Measurements from ENCODE around the gene FDX1. TPM values are rescaled to one million over a fixed set of nuclear protein-coding genes. Genes with fewer than 3 reads are reported as not detected.

FDX1 gene
- total RNA-seq, 6 experiments from 2014 or later: 7.3 to 10.3 (median 9.5) TPM

DNA sequence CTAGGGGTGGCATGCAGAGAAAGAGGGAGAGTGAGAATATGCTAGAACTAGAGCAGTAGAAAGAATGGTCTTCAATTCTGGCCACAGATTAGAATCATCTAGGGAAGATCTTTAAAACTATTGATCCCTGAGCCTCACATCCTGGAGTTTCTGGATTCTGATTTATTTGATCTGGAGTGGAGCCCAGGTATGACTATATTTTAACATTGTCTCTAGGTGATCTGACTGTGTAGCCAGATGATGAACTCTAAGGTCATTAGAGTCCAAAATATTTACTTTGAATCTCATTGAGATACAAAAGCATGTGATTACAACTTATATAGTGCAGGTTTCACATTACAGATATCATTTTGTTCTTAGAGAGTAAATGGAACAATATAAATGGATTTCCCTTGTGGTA lies 79.7 kb downstream of the FDX1 start:
- no peak overlapping the region for H3K27ac Mint-ChIP-seq
- no peaks in the 10 kb centered on the region for H3K9me3 Mint-ChIP-seq

DNA sequence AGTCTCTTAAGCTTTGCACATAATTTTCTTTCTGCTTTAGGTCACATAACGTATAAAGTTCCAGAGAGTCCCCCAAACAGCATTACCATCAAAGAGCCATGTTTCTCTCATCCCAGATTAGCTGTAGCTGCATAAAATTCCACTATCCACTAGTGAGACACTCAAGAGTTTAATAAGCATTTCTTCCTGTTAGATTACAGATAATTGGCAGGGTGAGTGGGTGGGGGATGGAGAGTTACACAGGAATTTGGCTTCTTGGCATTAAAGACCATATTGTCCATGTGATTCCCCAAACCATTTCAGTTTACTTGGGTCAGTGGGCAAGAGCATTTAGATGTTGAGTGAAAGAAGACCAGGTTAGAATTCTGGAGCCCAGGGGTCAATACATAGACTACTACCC lies 82.3 kb downstream of the FDX1 start:
- no peak for DNase-seq
- Mint-ChIP-seq H3K27me3 (ENCODE audit: insufficient read depth) (no peaks in the 10 kb centered on the region; the same call in none of the 2 replicates), H3K9me3 (no peaks in the 10 kb centered on the region), H3K4me1 (ENCODE audit: low read depth) (peaks cover 5% of the 10 kb centered on the region; the same call in 1 of the 2 replicates), H3K36me3 (ENCODE audit: low read depth) (no peaks in the 10 kb centered on the region), H3K4me3 (no peak overlapping the region), H3K27ac (no peak overlapping the region)
- TF ChIP-seq, protein P1, sequence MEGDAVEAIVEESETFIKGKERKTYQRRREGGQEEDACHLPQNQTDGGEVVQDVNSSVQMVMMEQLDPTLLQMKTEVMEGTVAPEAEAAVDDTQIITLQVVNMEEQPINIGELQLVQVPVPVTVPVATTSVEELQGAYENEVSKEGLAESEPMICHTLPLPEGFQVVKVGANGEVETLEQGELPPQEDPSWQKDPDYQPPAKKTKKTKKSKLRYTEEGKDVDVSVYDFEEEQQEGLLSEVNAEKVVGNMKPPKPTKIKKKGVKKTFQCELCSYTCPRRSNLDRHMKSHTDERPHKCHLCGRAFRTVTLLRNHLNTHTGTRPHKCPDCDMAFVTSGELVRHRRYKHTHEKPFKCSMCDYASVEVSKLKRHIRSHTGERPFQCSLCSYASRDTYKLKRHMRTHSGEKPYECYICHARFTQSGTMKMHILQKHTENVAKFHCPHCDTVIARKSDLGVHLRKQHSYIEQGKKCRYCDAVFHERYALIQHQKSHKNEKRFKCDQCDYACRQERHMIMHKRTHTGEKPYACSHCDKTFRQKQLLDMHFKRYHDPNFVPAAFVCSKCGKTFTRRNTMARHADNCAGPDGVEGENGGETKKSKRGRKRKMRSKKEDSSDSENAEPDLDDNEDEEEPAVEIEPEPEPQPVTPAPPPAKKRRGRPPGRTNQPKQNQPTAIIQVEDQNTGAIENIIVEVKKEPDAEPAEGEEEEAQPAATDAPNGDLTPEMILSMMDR (IDR thresholded peaks at IDR 0.05): no peak

More for the DNA sequence above, 79.7 kb downstream of the FDX1 start:
- TF ChIP-seq, protein P1 (IDR thresholded peaks at IDR 0.05): no peak
- Mint-ChIP-seq H3K36me3 (ENCODE audit: low read depth) (no peaks in the 10 kb centered on the region), H3K4me3 (no peak overlapping the region), H3K27me3 (ENCODE audit: insufficient read depth) (no peaks in the 10 kb centered on the region; the same call in none of the 2 replicates), H3K4me1 (ENCODE audit: low read depth) (peaks cover 5% of the 10 kb centered on the region; the same call in 1 of the 2 replicates)
- DNase-seq: no peak

DNA sequence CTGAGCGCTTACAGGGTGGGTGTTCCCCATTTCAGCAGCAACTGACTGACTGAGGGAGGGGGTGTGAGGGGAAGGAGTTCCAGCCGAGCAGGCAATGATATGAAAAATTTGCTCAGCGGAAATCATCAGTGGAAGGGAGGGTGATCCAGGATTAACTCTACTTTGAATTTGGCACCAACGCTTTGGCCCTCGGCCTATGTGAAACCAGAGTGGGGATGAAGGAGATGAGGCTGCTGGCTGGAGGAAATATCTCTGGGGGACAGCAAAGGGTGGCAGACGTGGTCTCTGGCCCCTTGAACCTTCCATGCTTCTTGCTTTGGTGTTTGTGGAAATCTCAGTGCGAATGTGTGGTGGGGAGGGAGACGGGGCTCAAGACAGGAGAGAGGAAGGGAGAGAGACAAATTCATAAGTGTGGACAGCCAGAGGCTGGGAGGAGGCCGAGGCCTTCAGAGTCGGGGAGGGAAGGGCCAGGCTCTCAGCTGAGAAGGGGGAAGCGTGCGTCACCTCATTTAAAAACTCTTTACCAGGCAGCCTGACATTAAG lies 83.6 kb downstream of the FDX1 start:
- H3K27ac Mint-ChIP-seq: no peak overlapping the region
- peaks cover 5% of the 10 kb centered on the region; the same call in 1 of the 2 replicates for H3K4me1 Mint-ChIP-seq (ENCODE audit: low read depth)
- H3K9me3 Mint-ChIP-seq: no peaks in the 10 kb centered on the region
- no peak overlapping the region for H3K4me3 Mint-ChIP-seq
- DNase-seq: no peak
- H3K36me3 Mint-ChIP-seq (ENCODE audit: low read depth): no peaks in the 10 kb centered on the region
- H3K27me3 Mint-ChIP-seq (ENCODE audit: insufficient read depth): no peaks in the 10 kb centered on the region; the same call in none of the 2 replicates
- TF ChIP-seq, protein P1 (IDR thresholded peaks at IDR 0.05): no peak

DNA sequence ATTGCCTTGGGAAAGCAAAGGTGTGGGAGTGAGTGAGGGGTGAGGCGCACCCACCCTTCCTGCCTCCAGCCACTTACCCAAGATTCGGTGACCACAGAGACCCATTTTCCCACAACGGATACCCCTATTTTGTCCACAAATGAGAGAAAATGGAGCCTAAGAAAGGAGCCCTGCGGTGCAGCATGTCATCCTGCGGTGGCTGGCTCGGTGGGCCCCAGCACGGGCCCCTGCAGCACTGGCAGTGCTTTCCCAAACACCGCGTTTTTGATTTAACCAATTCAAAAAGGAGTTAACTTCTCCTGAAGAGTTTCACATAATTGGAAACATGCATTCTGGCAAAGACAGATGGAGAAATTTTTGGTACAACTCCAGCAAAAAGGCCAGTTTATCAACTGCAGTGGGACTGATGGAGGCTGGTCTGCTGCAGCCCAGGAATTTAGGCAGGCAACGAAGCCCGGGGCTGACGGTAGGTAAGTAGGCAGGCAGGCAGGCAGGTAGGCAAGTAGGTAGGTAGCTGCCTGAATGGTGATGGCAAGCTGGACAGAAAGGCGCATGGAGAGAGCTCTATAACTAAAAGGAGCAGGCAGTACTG lies 84.2 kb downstream of the FDX1 start:
- H3K4me1 Mint-ChIP-seq (ENCODE audit: low read depth): peaks cover 5% of the 10 kb centered on the region; the same call in 1 of the 2 replicates
- no peak for DNase-seq
- no peak overlapping the region for H3K27ac Mint-ChIP-seq
- H3K4me3 Mint-ChIP-seq: no peak overlapping the region
- no peaks in the 10 kb centered on the region; the same call in none of the 2 replicates for H3K27me3 Mint-ChIP-seq (ENCODE audit: insufficient read depth)
- no peaks in the 10 kb centered on the region for H3K36me3 Mint-ChIP-seq (ENCODE audit: low read depth)
- TF ChIP-seq, protein P1 (IDR thresholded peaks at IDR 0.05): no peak
- H3K9me3 Mint-ChIP-seq: no peaks in the 10 kb centered on the region

Other genes starting within 250 kb of the FDX1 start
- 100 to 1,000 TPM; 105 to 131 (median 112) TPM for gene RDX, start 133.3 kb upstream of the FDX1 start, total RNA-seq (2021; fragmentation: NEBNext Ultra II Directional; extraction: Animal tissue kit (Norgen Biotek cat#: 25700))